ENCODE results near the gene MORN1. TPM values are rescaled to one million over a fixed set of nuclear protein-coding genes. Genes with fewer than 3 reads are reported as not detected.

Gene MORN1
- total and polyA plus RNA-seq, 10 of the 15 experiments (the other 5 are each of a cell fraction or from before 2014, with no cell fraction given) = 0.76 to 7.9 (median 5.5) TPM

DNA sequence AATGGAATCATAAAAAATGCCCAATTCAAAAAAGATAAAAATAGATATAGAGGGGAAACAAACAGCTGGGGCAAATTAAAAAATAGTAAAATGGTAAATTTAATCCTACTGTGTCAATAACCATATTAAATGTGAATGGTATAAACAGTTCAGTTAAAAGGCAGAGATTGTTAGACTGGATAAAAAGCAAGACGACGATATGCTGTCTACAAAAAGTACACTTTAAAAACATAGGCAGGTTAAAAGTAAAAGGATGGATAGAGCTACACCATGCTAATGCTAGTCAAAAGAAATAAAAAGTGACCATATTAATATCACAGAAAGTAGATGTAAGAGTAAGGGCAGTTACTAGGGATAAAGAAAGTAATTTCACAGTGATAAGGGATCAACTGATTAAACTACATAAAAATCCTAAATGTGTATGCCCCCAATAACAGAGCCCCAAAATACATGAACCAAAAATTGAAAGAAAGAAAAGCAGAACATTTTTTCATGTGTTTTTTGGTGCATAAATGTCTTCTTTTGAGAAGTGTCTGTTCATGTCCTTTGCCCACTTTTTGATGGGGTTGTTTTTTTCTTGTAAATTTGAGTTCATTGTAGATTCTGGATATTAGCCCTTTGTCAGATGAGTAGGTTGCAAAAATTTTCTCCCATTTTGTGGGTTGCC lies 27.4 kb downstream of the MORN1 start:
- Histone ChIP-seq H4K20me1 (ENCODE audit: control insufficient read depth, insufficient read depth) (no peaks in the 10 kb centered on the region), H3K79me2 (ENCODE audit: control insufficient read depth, insufficient read depth, low read length) (no peaks in the 10 kb centered on the region), H3K9me3 (replicated peaks; ENCODE audit: control insufficient read depth, insufficient read depth, low read length) (no peaks in the 10 kb centered on the region), H3K27ac (ENCODE audit: control insufficient read depth, insufficient read depth) (no peak overlapping the region), H3K36me3 (ENCODE audit: control insufficient read depth in 2 of 2, insufficient read depth in 2 of 2, low read length in 1 of 2) (no peaks in the 10 kb centered on the region), H2AFZ (ENCODE audit: control insufficient read depth, low read depth, low read length) (no peak overlapping the region), H3K27me3 (replicated peaks in 1 of 2; ENCODE audit: control insufficient read depth in 2 of 2, insufficient read depth in 2 of 2, low read length in 1 of 2) (no peaks in the 10 kb centered on the region; a peak in 1 of 4 replicates), H3K4me1 (ENCODE audit: control insufficient read depth, insufficient read depth, low read length) (no peaks in the 10 kb centered on the region), H3K4me2 (ENCODE audit: control insufficient read depth, insufficient read depth) (no peak overlapping the region), H3K4me3 (no peak overlapping the region), H3K9ac (ENCODE audit: control insufficient read depth, insufficient read depth, low read length) (no peak overlapping the region)
- POLR2A ChIA-PET = no interaction called here
- intact Hi-C loops (cut with micrococcal nuclease; ENCODE audit: unreplicated experiment) (no loop called here), in situ Hi-C loops (cut with MboI) (no loop called here)
- no TSS peak for BruUV-seq (replicated peaks)
- SMC1A ChIA-PET (ENCODE audit: uncharacterized antibody, unreplicated experiment) = no interaction called here
- FAIRE-seq (no peak), ATAC-seq (no peak), DNase-seq (ENCODE audit: low read depth, low spot score) (no peak)
- 92% methylated on average over 2 of the region's 2 CpGs for WGBS (ENCODE audit: insufficient coverage, insufficient replicate concordance, low lambda C conversion rate, missing lambda C conversion rate)
- RAD21 ChIA-PET (ENCODE audit: unreplicated experiment) = no interaction called here
- CTCF ChIA-PET = no interaction called here
- no peak for TF ChIP-seq FOXM1 (IDR thresholded peaks at IDR 0.05; ENCODE audit: low read depth, low read length)
- TF ChIP-seq, protein P1, sequence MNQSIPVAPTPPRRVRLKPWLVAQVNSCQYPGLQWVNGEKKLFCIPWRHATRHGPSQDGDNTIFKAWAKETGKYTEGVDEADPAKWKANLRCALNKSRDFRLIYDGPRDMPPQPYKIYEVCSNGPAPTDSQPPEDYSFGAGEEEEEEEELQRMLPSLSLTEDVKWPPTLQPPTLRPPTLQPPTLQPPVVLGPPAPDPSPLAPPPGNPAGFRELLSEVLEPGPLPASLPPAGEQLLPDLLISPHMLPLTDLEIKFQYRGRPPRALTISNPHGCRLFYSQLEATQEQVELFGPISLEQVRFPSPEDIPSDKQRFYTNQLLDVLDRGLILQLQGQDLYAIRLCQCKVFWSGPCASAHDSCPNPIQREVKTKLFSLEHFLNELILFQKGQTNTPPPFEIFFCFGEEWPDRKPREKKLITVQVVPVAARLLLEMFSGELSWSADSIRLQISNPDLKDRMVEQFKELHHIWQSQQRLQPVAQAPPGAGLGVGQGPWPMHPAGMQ (IDR thresholded peaks at IDR 0.05; ENCODE audit: borderline replicate concordance) = no peak
- TF ChIP-seq BRCA1 (IDR thresholded peaks at IDR 0.05; ENCODE audit: low read depth, low read length) = no peak
- TF ChIP-seq, protein P2, sequence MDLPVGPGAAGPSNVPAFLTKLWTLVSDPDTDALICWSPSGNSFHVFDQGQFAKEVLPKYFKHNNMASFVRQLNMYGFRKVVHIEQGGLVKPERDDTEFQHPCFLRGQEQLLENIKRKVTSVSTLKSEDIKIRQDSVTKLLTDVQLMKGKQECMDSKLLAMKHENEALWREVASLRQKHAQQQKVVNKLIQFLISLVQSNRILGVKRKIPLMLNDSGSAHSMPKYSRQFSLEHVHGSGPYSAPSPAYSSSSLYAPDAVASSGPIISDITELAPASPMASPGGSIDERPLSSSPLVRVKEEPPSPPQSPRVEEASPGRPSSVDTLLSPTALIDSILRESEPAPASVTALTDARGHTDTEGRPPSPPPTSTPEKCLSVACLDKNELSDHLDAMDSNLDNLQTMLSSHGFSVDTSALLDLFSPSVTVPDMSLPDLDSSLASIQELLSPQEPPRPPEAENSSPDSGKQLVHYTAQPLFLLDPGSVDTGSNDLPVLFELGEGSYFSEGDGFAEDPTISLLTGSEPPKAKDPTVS (IDR thresholded peaks at IDR 0.05; ENCODE audit: low read depth, low read length) = no peak
- no peak for TF ChIP-seq TCF3 (IDR thresholded peaks at IDR 0.05; ENCODE audit: borderline replicate concordance, insufficient read depth, low read depth, low read length)
- no peak for TF ChIP-seq ZNF24 (IDR thresholded peaks at IDR 0.05)
- TF ChIP-seq BHLHE40 (IDR thresholded peaks at IDR 0.05; ENCODE audit: borderline replicate concordance in 1 of 2, low read depth in 2 of 2, low read length in 1 of 2) = no peak
- no peak for TF ChIP-seq MEF2B (IDR thresholded peaks at IDR 0.05; ENCODE audit: partially characterized antibody, poor library complexity, severe bottlenecking)
- TF ChIP-seq, protein P3, sequence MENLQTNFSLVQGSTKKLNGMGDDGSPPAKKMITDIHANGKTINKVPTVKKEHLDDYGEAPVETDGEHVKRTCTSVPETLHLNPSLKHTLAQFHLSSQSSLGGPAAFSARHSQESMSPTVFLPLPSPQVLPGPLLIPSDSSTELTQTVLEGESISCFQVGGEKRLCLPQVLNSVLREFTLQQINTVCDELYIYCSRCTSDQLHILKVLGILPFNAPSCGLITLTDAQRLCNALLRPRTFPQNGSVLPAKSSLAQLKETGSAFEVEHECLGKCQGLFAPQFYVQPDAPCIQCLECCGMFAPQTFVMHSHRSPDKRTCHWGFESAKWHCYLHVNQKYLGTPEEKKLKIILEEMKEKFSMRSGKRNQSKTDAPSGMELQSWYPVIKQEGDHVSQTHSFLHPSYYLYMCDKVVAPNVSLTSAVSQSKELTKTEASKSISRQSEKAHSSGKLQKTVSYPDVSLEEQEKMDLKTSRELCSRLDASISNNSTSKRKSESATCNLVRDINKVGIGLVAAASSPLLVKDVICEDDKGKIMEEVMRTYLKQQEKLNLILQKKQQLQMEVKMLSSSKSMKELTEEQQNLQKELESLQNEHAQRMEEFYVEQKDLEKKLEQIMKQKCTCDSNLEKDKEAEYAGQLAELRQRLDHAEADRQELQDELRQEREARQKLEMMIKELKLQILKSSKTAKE (IDR thresholded peaks at IDR 0.05; ENCODE audit: low read depth, poor library complexity, severe bottlenecking) = no peak
- TF ChIP-seq GATAD2B (conservative IDR thresholded peaks at IDR 0.05; ENCODE audit: low read depth) = no peak
- TF ChIP-seq, protein P4, sequence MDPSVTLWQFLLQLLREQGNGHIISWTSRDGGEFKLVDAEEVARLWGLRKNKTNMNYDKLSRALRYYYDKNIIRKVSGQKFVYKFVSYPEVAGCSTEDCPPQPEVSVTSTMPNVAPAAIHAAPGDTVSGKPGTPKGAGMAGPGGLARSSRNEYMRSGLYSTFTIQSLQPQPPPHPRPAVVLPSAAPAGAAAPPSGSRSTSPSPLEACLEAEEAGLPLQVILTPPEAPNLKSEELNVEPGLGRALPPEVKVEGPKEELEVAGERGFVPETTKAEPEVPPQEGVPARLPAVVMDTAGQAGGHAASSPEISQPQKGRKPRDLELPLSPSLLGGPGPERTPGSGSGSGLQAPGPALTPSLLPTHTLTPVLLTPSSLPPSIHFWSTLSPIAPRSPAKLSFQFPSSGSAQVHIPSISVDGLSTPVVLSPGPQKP (IDR thresholded peaks at IDR 0.05; ENCODE audit: low read depth, low read length) = no peak
- no peak for TF ChIP-seq PAX8 (IDR thresholded peaks at IDR 0.05)
- no peak for TF ChIP-seq BACH1 (IDR thresholded peaks at IDR 0.05; ENCODE audit: borderline replicate concordance)
- no peak for TF ChIP-seq CEBPB (IDR thresholded peaks at IDR 0.05; ENCODE audit: borderline replicate concordance in 1 of 2, low read depth in 2 of 2, low read length in 2 of 2)
- no peak for TF ChIP-seq ZNF207 (IDR thresholded peaks at IDR 0.05; ENCODE audit: borderline replicate concordance)
- no peak for TF ChIP-seq GABPA (IDR thresholded peaks at IDR 0.05; ENCODE audit: low read depth)

All from GM12878 (cell line).